M059J (cell line): ENCODE measurements around the gene KAT6B. TPM values are rescaled to one million over a fixed set of nuclear protein-coding genes. Genes with fewer than 3 reads are reported as not detected.

Experiments used
- DNase-seq: peaks from one replicate; pipeline ENCODE4 v3.0.0-alpha.2; 2012; ENCODE audit warnings: low read depth
- total RNA-seq: library from RNA; depleted of rRNA; stranded (reverse); fragments of >200 nt; shearing (Covaris generic); gene quantifications from 2 replicates; pipeline ENCODE4 v1.2.3, GENCODE V29; 2014

KAT6B gene
- total RNA-seq, 1 experiment from 2014 or later = 5.8 TPM

DNA sequence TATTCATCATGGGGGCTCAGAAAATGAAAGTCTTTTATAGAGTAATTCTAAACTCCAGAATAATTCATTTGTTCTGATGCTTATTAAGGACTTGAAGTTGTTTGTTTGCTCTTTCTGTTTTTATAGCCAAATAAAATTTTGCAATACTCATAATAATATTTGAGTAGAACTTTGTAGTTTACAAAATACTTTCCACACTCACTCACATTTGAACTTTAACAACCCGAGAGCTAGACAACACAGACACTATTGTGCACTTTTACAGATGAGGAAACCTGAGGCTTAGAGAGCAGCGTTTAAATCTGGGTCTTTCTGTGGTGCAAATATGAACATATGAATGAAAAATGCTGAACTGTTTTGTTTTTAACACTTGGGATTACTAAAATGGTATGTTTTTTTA is 126.8 kb downstream of the KAT6B start:
- DNase-seq = no peak

DNA sequence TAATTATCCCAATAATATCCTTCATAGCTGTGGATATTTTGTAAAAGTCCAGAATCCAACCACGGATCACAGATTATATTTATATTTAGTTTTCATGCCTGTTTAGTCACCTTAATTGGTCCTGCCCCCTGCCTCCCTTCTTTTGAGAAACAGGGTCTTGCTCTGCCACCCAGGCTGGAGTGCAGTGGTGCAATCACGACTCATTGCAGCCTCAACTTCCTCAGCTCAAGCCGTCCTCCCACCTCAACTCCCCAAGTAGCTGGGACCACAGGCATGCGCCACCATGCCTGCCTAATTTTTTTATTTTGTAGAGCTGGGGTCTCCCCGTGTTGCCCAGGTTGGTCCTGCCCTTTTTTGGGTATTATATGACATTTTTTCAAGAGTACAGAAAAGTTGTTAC is 129.4 kb downstream of the KAT6B start:
- peak; percentile 12 for DNase-seq

DNA sequence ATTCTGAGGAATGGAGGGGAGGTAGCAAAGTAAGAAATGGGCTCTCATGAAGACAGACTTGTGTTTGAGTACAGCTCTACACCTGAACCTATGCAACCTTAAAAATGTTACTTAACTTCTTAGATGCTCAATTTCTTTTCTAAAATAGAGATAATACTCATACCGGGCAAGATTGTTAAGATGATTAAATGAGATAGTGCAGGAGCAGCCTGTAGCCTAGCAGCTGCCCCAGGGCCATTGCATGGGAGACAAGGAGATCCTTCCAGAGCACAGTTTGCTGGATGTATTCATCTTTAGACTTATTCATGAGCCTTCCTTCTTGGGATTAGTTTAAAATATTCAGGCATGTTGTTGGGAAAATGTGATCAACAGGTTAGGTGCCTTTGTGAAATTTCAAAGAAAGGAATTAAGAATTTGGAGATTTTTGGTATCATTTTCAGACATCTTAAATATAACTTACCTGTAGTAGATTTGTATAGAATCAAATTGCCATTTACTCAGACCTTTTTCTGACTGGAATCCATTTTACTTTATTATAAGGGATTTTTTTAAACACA is 130.2 kb downstream of the KAT6B start:
- DNase-seq = no peak

DNA sequence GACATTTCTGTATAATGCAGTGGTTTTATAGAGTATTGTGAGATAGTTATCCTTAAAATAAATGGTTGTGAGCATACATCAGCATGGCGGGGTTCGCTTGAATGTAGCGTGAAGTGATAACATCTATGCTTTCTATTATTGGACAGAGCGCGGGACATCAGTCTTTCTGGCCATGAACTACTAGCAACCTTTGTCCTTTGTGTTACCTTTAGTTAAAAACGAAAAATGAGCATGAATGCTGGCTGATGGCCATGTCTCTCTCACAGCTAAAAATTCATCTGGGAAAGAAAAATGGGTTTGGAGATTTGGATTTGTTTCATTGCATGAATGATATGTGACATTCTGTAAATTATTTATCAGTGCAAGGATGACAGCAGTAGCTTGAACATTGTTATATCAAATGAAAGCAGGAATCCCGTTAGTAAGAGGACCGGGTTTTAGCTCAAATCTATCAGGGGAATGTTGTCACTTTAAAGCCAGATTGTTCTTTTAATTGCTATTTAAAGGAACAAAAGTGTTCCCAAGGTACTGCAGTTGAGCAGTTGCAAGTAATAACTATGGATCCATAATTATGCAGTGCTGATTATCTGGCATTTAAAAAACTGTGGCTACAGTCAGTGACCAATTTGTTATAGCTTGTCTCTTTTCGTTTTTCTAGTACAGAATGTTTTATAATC is 131.0 kb downstream of the KAT6B start:
- no peak for DNase-seq

DNA sequence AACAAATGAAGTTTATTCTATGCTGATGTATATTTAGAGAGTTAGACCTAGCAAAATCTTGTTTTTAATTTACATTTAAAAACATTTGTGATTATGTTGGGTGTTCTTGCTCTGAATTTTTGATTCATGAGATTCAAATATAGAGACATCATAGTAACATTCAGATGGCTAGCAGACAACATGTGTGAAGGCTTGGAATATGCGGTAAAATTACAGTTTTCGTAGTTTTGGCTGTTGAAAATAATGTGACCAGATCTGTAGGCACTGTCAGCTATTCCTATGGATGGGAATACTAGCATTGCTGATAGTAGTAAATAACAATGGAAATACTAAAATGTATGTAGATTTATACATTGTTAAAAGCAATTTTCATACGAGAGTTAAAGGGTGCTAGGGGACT is 131.9 kb downstream of the KAT6B start:
- DNase-seq = no peak

DNA sequence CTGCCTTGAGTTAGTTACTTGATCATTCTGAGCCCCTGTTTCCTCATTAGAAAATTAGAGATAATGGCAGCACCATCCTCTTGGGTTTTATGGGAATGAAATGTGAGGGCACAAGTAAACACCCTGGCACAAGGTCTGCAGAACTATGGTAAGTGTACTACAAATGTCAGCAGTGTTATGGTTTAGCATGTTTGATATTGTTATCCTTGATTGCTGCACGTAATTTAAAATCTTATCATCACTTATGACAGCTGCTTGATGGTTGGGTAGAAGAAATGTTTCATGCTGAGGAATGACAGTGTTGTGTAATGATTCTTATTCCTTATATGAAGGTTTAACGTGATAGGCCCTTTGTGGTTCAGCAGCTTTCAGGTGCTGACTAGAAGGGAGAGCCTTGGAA is 134.3 kb downstream of the KAT6B start:
- DNase-seq = no peak

DNA sequence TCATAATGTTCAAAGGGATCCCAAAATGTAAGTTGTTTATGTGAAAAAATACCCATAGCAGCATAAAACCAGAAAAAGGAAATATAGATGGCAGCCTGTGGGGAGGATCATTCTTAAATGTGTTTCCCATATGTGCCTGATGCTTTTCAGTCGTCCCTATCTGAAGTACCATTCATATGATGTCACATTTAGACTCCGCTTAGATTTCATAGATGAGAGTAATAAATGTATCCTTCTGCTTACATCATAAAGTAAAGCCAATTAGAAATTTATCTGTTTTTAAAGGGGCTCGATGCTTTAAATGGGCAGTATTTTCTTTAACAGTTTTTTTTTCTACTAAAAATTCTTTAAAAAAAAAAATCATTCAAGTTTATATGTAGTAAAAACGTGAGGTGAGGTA is 136.1 kb downstream of the KAT6B start:
- DNase-seq = no peak

DNA sequence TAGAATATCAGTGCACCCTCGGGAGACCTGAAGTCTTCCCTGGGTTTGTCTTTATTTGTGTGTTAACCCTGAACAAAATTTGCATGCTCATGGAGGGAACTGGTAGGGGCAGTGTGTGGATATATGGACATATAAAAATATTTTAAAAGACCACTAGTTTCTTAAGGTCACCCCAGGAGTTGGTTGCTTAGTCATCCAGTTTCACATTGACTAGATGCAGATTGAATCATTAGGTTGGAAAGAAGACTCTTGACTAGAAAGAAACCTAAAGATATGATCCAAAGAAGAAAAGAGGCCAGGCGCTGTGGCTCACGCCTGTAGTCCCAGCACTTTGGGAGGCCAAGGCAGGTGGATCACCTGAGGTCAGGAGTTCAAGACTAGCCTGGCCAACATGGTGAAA is 137.1 kb downstream of the KAT6B start:
- DNase-seq = no peak

DNA sequence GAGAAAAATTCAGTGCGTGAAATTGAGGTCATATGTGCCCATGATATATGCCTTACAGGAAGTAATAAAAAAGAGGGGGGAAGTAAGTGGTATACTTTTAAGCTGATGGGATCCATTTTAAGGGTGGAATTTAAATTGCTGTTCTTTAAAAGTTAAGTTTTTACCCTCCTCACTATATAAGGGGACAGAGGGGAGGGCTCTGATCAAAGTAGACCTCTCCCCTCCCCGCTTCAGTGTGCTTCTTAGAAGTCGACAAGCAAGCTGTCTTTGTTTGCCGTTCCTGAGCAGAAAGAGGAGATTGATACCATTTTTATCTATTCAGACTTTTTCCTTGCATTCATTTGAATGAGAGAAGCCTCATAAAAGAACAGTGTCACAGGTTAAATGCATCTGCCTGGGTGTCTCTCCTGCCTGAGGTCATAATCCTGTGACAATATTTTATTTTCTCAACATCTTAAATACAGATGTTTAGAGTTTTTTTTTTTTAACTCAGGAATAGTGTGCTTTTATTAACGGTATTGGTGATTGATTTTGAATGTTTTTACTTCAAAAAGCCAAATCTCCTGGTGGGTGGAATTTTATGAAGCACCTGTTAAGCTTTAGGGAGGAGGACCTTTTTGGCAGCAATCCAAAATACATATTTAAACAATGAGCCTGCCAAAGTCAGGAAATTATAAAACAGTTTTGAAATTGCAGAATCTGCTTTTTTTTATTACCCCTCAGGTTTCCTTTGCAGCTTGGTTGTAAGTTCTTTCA is 141.7 kb downstream of the KAT6B start:
- DNase-seq = no peak

DNA sequence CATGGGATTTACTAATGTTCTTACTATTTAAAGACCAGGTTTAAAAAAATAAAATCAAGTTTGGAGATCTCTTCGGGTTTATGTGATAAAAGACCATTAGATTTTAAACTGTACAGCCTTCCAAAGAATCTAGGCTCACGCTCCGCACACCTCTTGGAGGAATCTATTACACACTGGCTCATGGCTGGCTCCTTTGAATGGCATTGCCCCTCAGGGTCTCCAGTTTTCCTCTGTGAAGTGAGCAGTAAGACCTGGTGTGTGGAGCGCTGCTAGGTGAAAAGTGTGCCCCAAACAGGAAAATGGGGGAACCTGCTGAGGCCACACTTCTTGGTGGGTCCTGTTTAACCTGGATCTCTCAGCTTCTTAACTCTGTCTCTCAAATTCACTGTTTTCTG is 142.3 kb downstream of the KAT6B start:
- no peak for DNase-seq

DNA sequence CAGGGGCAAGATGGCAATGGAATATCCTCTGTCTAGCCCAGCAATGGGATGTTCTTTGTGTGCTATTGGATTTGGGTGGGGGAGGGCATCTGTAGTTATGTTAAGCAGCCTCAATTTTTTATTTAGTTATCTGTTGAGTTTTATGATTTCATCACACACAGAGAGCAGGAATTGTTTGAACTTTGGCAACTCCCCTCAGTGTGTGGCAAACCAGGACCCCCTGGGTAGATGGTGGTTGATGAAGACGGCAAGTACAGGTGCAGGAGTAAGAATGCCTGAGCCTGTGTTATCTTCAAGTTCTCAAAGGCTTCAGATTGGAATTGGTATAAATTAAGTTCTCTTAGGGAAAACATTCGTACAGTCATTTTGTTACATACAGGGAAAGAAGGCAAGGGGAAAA is 142.7 kb downstream of the KAT6B start:
- no peak for DNase-seq

DNA sequence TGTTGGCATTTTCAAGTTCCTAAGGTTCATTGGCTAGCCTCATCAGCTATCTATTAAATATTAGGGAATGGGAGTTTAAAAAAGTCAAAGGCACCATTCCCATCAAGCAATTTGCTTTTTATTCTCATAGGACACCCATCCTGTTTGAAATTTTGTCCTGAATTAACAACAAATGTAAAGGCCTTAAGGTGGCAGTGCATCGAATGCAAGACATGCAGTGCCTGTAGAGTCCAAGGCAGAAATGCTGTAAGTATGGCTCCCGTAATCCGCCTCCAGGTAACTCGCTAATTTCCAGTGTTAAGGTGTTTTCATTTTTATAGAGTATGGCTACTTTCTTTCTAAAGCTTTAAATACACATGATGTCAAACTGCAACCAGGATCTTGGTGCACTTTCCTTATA is 143.1 kb downstream of the KAT6B start:
- DNase-seq = no peak

DNA sequence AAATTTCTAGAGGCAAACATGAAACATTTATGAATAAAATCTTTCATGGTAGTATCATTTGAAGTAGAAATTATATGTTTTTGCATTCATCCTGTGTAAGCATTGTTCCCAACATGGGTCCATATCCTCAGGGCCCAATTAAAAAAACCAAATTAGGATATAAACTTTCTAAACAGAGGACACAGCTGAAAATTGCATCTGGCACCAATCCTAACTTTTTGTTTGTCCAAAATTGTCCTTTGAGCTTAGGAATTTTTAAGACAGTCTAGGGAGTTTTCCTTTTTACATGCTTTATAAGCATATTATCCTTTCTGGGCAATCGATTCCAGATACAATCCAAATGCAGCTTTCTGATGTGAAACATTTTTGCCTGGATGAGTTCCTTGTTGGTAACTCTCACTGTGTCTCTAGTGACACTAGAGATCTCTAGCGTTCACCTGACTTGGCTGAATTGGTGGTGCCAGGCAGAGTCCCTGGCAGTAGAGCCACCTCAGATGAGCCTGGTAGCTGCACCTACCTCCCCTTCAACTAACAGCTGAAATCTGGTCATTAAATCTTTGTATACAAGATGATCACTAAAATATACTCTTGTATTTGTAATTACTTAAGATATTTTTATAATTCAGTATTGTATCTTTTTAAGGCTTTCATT is 147.5 kb downstream of the KAT6B start:
- no peak for DNase-seq

DNA sequence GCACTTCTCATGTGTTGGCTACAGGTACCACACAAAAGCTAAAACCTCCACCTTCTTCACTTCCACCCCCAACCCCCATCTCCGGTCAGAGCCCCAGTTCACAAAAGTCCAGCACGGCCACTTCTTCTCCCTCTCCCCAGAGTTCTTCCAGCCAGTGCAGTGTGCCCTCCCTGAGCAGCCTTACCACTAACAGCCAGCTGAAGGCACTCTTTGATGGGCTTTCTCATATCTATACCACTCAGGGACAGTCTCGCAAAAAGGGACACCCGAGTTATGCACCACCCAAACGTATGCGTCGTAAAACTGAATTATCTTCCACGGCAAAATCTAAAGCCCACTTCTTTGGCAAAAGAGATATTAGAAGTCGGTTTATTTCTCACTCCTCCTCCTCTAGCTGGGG is 149.4 kb downstream of the KAT6B start:
- DNase-seq = no peak

DNA sequence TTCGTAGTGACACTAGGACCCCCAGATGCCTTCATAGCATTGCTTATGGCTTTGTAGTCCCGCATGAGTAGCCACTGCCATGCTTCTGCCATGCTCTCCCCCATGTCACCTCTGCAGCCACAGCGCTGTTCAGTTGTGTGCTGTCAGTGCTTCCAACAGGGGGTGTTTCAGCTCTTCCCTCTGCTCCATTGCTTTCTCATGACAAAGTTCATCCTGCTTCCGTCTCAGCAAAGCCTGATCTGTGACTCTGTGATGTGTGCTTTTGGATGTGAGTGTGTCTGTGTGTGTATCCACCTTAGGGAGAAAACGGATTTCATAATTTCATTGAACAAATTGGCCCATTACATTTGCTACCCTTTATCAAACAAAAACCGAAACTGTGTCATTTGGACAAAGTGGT is 150.2 kb downstream of the KAT6B start:
- DNase-seq = no peak

DNA sequence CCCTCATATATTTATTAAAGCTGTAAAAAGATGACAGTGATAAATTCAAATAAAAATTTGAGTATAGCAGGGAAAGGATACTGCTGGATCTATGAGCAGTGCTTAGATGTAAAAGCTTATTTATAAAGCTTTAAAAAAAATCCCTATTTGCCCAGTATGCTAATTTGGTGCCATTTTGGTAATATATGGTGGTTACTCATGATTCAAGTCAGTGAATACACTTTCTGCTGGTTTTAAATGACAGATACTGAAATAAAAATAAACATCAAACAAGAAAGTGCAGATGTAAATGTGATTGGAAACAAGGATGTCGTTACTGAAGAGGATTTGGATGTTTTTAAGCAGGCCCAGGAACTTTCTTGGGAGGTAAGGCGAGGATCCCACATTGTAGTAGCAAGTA is 150.7 kb downstream of the KAT6B start:
- no peak for DNase-seq

DNA sequence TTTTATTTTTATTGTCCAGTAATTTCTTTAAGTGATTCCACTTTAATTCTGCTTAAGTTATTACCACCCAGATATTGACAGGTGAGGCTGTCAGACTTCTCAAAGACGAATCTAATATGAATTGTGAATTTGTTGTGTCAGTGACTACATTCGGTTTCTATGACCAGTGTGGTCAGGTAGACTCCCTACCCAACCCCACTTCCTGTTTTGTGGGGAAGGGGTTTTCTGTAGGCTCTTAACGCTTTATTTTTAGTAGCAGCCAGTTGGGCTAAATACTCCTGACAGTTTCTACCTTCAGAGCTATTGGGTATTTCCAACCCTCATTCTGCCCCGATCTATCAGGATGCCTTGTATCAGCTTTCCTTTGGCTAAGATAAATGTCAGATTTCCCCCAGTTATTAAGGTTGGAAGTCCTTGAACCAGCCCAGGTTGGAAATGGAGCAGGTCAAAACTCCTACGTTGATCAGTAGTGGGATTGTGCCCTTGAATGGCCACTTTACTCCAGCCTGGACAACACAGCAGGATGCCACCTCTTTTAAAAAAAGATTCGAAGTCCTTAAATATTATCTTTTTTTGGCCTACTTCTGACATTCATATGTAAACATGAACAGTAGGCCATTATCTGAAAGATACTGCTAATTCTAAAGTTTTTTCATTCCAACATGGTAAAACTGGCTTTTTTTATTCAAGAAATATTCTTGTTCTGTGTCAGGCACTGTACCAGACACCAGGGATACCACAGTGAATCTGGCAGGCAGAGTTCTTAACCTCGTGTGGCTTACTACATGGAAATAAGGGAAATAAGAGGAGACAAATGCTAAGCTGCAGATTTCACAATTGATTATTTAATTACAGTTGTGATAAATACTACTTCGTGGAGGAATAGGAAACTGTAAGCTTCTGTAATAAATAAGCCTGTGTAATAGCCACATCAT is 151.8 kb downstream of the KAT6B start:
- DNase-seq = no peak

DNA sequence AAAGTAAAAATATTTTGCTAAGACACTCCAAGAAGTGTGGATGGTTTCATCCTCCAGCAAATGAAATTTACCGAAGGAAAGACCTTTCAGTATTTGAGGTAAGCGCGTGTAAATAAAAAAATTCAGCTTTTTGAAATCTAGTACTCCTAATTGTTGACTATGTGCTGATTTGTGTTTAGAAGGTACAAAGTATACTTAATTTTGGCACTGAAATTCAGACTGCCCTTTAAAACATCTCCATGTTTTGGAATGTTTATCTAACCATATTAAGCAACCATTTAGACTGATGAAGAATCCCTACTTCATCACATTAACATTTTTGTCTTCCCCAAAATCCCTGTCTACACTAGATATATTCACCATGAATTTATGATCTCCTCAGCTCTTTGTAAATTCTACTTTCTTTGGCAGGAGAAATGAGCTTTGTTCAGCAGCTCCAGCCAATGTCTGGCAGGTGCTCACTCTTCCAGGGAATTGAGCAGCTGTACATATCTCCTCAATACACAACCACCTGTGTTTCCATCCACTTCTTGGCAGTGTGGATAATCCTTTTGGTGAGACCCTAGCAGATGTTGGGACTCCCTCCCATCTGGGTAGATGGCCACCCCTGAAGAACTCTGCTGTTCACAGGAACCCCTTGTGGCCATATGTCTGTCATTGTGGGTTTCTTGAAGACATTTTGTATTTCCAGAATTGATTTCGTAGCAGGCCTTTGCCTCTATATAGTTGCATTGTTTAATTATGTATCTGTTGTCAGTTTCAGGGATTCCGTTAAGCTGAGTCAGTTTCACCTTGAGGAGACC is 155.6 kb downstream of the KAT6B start:
- no peak for DNase-seq

DNA sequence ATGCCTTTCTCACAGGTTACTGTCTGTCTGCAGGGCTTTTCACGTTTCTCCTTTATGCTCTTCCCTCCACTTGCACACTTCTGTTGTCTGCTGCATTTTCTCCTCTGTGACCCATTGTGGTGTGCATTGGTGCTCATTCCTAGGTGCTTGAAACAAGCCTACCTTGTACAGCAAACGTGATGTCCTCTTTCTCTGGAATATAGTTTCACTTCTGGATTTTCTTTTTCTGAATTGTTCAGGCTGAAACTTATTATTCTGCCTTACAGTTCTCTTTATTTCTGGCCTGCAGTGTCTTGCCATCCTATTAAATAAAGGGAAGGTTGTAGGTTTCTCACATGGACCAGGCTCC is 156.2 kb downstream of the KAT6B start:
- no peak for DNase-seq

DNA sequence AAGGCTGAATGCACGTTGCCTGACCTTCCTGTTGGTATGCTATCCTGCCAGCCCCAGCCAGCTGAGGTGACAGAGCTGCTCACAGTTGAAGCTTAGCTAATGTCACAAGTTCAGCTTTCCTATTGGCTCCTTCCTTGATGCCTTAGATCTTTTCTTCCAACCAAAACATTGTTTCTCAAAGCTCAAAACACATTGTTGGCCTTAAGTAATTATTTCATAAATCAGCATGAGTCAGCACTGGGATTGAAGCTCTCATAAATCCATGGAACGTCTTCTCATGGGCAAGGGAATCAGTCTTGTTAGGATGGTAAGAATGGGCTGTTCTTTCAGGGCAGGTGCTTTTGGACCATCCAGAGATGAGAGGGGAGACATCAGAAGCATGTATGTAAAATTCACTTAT is 157.0 kb downstream of the KAT6B start:
- no peak for DNase-seq
